Natural killer cell treated with Interleukin-12 subunit alpha and Interleukin-12 subunit beta and Interleukin-15 and Interleukin-18, amount 100 ng/mL, for 72 hours (primary cell): ENCODE results near the gene LRRC4B. TPM values are rescaled to one million over a fixed set of nuclear protein-coding genes. Genes with fewer than 3 reads are reported as not detected.

Experiments
- ATAC-seq, 2 donors: fragments of 150-1000 bp; cut with Tn5 transposase in 1 of 2; sonication (Bioruptor Pico), chemical (Tn5 transposase) in 1 of 2; 2 replicates each; pipeline ENCODE4 v1.10.0; 2021
- DNase-seq: peaks from one replicate; pipeline ENCODE4 v3.0.0; 2022; ENCODE audit warnings: low spot score
- H3K27ac Mint-ChIP-seq, 2 donors: 1 replicate in 1 of 2; 2 replicates in 1 of 2; pipeline ENCODE4 v1.8.0; 2022; ENCODE audit warnings: mixed read lengths in 2 of 2, mild to moderate bottlenecking in 1 of 2, moderate library complexity in 1 of 2
- H3K27me3 Mint-ChIP-seq, 2 donors: 1 replicate in 1 of 2; 2 replicates in 1 of 2; pipeline ENCODE4 v1.8.0; 2022; ENCODE audit warnings: mixed read lengths in 2 of 2
- H3K36me3 Mint-ChIP-seq: one replicate; pipeline ENCODE4 v1.8.0; 2022; ENCODE audit warnings: mixed read lengths
- H3K4me1 Mint-ChIP-seq, 2 donors: 1 replicate in 1 of 2; 2 replicates in 1 of 2; pipeline ENCODE4 v1.8.0; 2022; ENCODE audit warnings: low read depth in 2 of 2, mixed read lengths in 2 of 2, mild to moderate bottlenecking in 1 of 2
- H3K4me3 Mint-ChIP-seq: one replicate; pipeline ENCODE4 v1.8.0; 2022; ENCODE audit warnings: mixed read lengths
- H3K9me3 Mint-ChIP-seq: 2 replicates; pipeline ENCODE4 v1.8.0; 2022; ENCODE audit warnings: mixed read lengths
- total RNA-seq, 2 donors: library from RNA; stranded (reverse); gene quantifications; one replicate each; pipeline ENCODE4 v1.2.3, GENCODE V29; 2022

LRRC4B gene
- total RNA-seq, 2 donors from 2014 or later: not detected

GRCh38 chr19:50507376-50507775, 60.9 kb downstream of the LRRC4B start:
- H3K4me1 Mint-ChIP-seq: peaks cover 22 to 26% of the 10 kb centered on the region in 2 donors
- no peaks in the 10 kb centered on the region for H3K9me3 Mint-ChIP-seq
- H3K36me3 Mint-ChIP-seq: no peaks in the 10 kb centered on the region
- no peak overlapping the region for H3K4me3 Mint-ChIP-seq
- no peak for ATAC-seq
- H3K27me3 Mint-ChIP-seq: no peaks in the 10 kb centered on the region
- DNase-seq: no peak
- H3K27ac Mint-ChIP-seq: no peak overlapping the region

GRCh38 chr19:50506700-50507099, 61.5 kb downstream of the LRRC4B start:
- DNase-seq (no peak), ATAC-seq (no peak)
- Mint-ChIP-seq H3K4me3 (no peak overlapping the region), H3K9me3 (no peaks in the 10 kb centered on the region), H3K27ac (no peak overlapping the region), H3K4me1 (peaks cover 20 to 24% of the 10 kb centered on the region in 2 donors), H3K27me3 (no peaks in the 10 kb centered on the region), H3K36me3 (no peaks in the 10 kb centered on the region)

GRCh38 chr19:50505856-50506611, 62.2 kb downstream of the LRRC4B start:
- peaks cover 14 to 18% of the 10 kb centered on the region in 2 donors for H3K4me1 Mint-ChIP-seq
- no peak for ATAC-seq
- H3K27ac Mint-ChIP-seq: no peak overlapping the region

GRCh38 chr19:50501568-50502475, 66.4 kb downstream of the LRRC4B start:
- no peaks in the 10 kb centered on the region for H3K27me3 Mint-ChIP-seq
- H3K4me3 Mint-ChIP-seq: no peak overlapping the region
- H3K4me1 Mint-ChIP-seq: no peaks in the 10 kb centered on the region

More at GRCh38 chr19:50505856-50506611, 62.2 kb downstream of the LRRC4B start:
- H3K4me3 Mint-ChIP-seq: no peak overlapping the region
- no peaks in the 10 kb centered on the region for H3K27me3 Mint-ChIP-seq
- no peaks in the 10 kb centered on the region for H3K36me3 Mint-ChIP-seq
- H3K9me3 Mint-ChIP-seq: no peaks in the 10 kb centered on the region
- DNase-seq: no peak

GRCh38 chr19:50501186-50501567, 67.1 kb downstream of the LRRC4B start:
- no peak overlapping the region for H3K27ac Mint-ChIP-seq
- H3K4me3 Mint-ChIP-seq: no peak overlapping the region
- ATAC-seq (peak; percentile 34 to 41), DNase-seq (no peak)
- no peaks in the 10 kb centered on the region for H3K27me3 Mint-ChIP-seq
- H3K36me3 Mint-ChIP-seq: no peaks in the 10 kb centered on the region
- no peaks in the 10 kb centered on the region for H3K9me3 Mint-ChIP-seq
- no peaks in the 10 kb centered on the region for H3K4me1 Mint-ChIP-seq

More at GRCh38 chr19:50501568-50502475, 66.4 kb downstream of the LRRC4B start:
- ATAC-seq: peak in 1 of 2 donors; percentile 3
- DNase-seq: no peak
- no peak overlapping the region for H3K27ac Mint-ChIP-seq
- H3K36me3 Mint-ChIP-seq: no peaks in the 10 kb centered on the region
- no peaks in the 10 kb centered on the region for H3K9me3 Mint-ChIP-seq

- no peak overlapping the region for H3K4me3 Mint-ChIP-seq
- no peaks in the 10 kb centered on the region for H3K36me3 Mint-ChIP-seq
- no peak for DNase-seq
- H3K9me3 Mint-ChIP-seq: no peaks in the 10 kb centered on the region
- no peaks in the 10 kb centered on the region for H3K4me1 Mint-ChIP-seq
- H3K27me3 Mint-ChIP-seq: no peaks in the 10 kb centered on the region
- no peak overlapping the region for H3K27ac Mint-ChIP-seq
- peak; percentile 21 to 34 for ATAC-seq
Measured at GRCh38 chr19:50500753-50501151, 67.5 kb downstream of the LRRC4B start.

GRCh38 chr19:50500060-50500752, 68.0 kb downstream of the LRRC4B start:
- ATAC-seq: peak; percentile 19 to 63
- no peak overlapping the region for H3K27ac Mint-ChIP-seq
- no peak for DNase-seq
- H3K4me1 Mint-ChIP-seq: no peaks in the 10 kb centered on the region
- no peaks in the 10 kb centered on the region for H3K27me3 Mint-ChIP-seq
- H3K36me3 Mint-ChIP-seq: no peaks in the 10 kb centered on the region
- no peaks in the 10 kb centered on the region for H3K9me3 Mint-ChIP-seq
- H3K4me3 Mint-ChIP-seq: no peak overlapping the region

- Mint-ChIP-seq H3K27ac (no peak overlapping the region), H3K9me3 (no peaks in the 10 kb centered on the region), H3K27me3 (no peaks in the 10 kb centered on the region), H3K4me3 (no peak overlapping the region), H3K4me1 (no peaks in the 10 kb centered on the region), H3K36me3 (no peaks in the 10 kb centered on the region)
- DNase-seq (no peak), ATAC-seq (no peak)
Measured at GRCh38 chr19:50498219-50499056, 69.8 kb downstream of the LRRC4B start.

- DNase-seq (no peak), ATAC-seq (no peak)
- H3K4me1 Mint-ChIP-seq: peaks cover 5% of the 10 kb centered on the region in 2 donors
- H3K36me3 Mint-ChIP-seq: no peaks in the 10 kb centered on the region
- H3K9me3 Mint-ChIP-seq: no peaks in the 10 kb centered on the region
- H3K27me3 Mint-ChIP-seq: no peaks in the 10 kb centered on the region
- H3K27ac Mint-ChIP-seq: no peak overlapping the region
- no peak overlapping the region for H3K4me3 Mint-ChIP-seq
Measured at GRCh38 chr19:50497022-50497405, 71.2 kb downstream of the LRRC4B start.

GRCh38 chr19:50496189-50497021, 71.8 kb downstream of the LRRC4B start:
- peak overlapping the region in 1 of 2 donors; percentile 65 for H3K27ac Mint-ChIP-seq
- H3K27me3 Mint-ChIP-seq: peaks cover 0 to 5% of the 10 kb centered on the region in 2 donors
- H3K36me3 Mint-ChIP-seq: no peaks in the 10 kb centered on the region
- ATAC-seq (no peak), DNase-seq (no peak)
- no peaks in the 10 kb centered on the region for H3K9me3 Mint-ChIP-seq
- H3K4me3 Mint-ChIP-seq: no peak overlapping the region
- peaks cover 11% of the 10 kb centered on the region in 2 donors for H3K4me1 Mint-ChIP-seq

- H3K36me3 Mint-ChIP-seq: no peaks in the 10 kb centered on the region
- peaks cover 0 to 5% of the 10 kb centered on the region in 2 donors for H3K27me3 Mint-ChIP-seq
- H3K4me3 Mint-ChIP-seq: no peak overlapping the region
- H3K4me1 Mint-ChIP-seq: peaks cover 13% of the 10 kb centered on the region in 2 donors
- no peak for DNase-seq
- H3K27ac Mint-ChIP-seq: no peak overlapping the region
- no peak for ATAC-seq
- no peaks in the 10 kb centered on the region for H3K9me3 Mint-ChIP-seq
Measured at GRCh38 chr19:50495020-50495531, 73.2 kb downstream of the LRRC4B start.
